KBM-7 (cell line): ENCODE results near the gene CD36.

Source experiments
- DNase-seq: peaks from one replicate; pipeline ENCODE4 v3.0.0-alpha.2; 2015
- in situ Hi-C: fragments of 300-500 bp; cut with MboI; formaldehyde crosslinking; loops from 2 replicates; pipeline ENCODE4 v1.14.3; 2020; ENCODE audit warnings: low sequenced_read_pairs, low pct_unique_long_range_greater_than_20kb, mixed read lengths

The CD36 gene

DNA sequence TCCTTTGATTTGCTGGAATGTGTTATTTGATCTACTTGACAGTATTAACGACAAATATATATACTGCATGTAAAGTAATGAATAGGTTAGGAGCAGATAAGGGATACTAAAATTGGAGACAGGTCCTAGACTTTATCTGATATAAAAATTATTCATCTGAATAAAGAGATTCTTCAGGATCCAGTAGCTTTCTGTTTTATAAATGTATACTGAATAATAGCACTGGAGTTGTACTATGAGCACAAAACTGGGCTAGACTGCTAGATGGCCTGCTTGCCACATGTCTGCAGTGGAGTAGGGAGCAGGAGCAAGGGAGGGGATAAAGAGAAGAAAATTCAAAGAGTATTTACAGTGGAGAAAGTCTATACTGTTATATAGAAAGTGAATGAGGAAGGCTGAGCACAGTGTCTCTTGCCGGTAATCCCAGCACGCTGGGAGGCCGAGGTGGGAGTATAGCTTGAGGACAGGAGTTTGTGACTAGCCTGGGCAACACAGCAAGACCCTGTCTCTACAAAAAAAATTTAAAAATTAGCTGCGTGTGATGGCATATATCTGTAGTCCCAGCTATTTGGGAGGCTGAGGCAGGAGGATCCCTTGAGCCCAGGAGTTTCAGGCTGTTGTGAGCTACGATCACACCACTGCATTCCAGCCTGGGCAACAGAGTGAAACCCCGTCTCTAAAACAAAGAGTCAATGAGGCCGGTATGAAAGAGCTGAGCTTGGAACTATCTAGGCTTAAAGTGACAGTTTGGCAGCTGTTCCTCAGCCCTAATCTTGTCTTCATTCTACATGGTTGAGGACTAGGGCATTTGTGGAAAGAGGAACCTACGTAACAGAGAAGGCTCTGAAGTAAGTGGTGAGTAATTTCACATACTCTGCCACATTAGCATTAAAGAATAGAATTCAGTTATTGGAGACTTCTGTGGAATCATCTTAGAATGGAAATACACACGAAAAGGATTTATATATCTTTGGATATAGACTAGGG, 41.8 kb downstream of the CD36 start:
- peak; percentile 29 for DNase-seq
- in situ Hi-C loops = no loop called here

DNA sequence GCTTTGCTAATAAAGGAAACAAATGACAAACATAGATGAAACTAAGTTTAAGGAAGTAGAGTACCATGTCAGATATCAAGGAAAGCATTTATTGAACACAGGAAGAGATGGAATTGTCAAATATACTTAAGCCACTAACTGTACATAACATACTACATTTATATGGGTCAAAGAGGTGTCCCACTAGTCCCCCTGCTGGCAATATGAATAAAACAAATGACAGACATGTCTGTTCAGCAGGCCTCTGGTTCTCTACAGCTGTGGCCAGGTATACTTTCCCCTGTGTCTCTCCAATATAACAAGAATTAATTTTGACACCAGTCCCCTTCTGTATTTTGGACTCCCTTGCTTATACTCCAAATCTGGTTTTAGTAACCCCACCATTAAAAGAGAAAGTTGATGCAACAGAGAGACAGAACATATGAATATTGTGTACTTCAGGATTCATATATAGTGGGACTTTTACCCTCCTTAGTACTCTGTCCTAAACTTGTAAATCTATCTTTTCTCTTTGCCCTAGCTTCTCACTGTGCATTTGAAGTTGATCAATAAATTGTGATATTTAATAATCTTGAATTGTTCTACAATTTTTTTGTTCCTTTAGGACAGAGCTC, 42.9 kb downstream of the CD36 start:
- in situ Hi-C loops = no loop called here
- peak; percentile 41 for DNase-seq

DNA sequence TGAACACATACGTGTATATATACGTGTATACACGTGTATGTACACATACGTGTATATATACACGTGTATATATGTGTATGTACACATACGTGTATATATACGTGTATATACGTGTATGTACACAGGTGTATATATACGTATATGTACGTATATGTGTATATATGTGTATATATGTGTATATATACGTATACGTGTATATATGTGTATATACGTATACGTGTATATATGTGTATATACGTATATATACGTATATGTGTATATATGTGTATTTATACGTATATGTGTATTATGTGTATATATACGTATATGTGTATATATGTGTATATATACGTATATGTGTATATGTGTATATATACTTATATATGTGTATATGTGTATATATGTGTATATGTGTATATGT, 44.3 kb downstream of the CD36 start:
- no peak for DNase-seq
- in situ Hi-C loops = no loop called here

DNA sequence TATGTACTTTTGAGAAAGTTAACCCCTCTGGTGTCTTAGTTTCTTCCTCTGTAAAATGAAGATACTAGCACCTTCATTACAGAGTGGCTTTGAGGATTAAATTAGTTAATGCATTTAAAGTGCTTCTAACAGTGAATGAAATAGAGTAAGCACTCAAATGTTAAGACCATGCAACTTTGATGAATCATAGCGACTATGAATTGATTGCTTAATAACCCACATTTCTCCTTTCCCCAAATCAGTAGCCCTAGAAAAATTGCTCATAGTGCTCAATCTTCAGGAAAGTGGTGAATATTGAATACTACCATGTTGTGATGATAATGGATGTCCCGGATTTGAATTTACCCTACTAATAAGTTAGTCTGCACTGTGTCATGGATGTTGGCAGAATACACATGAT, 48.1 kb downstream of the CD36 start:
- DNase-seq = no peak
- in situ Hi-C loops = no loop called here

DNA sequence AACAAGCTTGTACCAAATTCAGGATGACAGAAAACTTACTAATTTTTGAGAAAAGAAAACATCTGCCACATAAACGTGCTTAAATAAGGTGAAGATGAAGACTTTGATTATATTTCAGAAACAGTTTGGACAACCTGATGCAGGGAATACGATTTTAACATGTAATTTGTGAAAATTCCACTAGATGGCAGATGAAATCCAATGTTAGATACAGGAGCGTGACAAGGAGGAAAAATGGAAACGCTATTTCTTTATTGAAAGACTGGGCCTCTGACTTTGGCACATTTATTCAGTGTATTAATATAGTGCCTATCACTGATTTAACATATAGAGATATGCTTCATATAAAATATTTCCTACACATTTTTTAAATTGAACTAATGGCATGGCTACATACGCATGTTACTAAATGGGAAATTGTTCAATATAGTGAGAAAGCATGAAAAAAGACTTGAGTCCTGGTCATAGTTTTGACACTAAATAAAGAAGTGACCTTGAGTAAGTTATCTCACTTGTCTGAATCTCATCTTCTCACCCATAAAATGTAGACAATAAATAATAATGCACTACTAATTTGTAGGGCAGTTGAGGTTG, 60.7 kb downstream of the CD36 start:
- peak; percentile 64 for DNase-seq
- in situ Hi-C loops = no loop called here

DNA sequence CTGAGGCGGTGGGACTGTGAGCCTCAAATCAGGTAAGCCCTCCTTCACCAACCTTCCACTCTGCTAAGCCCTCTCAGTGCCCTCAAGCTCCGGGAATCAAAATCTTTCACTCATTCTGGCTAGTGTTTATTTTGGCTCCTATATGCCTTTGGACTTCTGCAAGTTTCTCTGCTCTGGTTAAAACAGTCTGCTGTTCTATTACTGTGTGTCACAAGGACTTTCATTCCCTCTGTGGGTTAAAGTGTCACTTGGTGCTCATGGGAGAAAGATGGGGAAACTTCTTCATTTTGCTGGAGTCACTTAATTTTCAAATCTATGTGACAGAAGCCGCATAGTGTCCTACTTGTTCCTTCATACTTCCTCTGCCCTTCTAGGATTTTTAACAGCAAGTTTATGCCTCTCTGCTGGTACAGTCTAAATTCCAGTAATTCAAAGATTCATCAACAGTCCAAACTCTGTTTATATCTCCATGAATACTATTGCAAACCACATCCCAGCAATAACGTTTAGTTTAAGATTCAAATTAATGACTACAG, 61.3 kb downstream of the CD36 start:
- in situ Hi-C loops = loop anchor here (25.0 kb wide), 1 partner anchor 763 kb away; no protein-coding TSS in a partner anchor
- DNase-seq = no peak

DNA sequence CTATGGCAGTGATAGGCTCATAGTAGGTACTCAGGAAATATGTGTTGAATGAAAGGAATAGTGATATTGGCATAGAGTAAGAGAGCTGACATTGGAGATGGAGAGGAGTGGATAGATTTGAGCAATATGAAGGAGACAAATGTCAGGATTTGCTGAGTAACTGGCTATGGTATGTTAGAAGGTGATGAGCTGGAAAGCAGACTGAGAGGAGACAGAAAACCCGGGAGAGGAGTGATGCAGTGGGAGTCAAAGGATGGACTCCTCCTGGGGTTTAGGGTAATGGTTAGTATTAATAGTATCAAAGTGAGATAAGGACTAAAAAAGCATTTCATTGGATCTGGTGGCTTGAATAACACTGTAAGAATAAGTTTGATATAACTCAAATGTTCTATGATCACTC, 64.8 kb downstream of the CD36 start:
- no peak for DNase-seq
- in situ Hi-C loops = loop anchor here (25.0 kb wide), 1 partner anchor 759 kb away; no protein-coding TSS in a partner anchor

DNA sequence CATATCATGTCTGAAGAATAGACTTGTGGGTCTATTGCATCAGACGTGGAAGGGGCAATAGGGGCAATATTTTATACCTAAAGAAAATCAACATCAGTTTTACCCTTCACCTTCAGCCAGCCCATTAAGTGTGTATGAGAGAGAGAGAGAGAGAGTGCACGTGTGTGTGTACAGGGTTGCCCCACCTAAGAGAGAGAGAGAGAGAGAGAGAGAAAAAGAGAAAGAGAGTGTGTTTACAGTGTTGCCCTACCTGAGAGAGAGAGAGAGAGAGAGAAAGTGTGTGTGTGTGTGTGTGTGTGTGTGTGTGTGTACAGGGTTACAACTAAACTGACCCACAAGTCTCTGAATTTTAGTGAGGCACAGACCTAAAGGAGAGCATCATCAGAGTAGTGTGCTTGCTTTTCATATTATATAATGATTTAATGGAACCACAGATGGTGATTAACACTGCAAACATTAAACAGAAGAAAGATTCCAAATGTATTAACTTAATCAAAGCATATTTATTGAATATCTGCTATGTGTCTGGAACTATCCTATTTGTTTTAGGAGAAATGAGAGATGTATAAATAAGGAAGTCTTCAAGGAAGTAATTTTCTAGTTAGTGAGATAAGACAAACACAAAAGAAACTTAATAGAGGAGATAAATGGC, 66.8 kb downstream of the CD36 start:
- no peak for DNase-seq
- in situ Hi-C loops = loop anchor here (25.0 kb wide), 1 partner anchor 757 kb away; no protein-coding TSS in a partner anchor

DNA sequence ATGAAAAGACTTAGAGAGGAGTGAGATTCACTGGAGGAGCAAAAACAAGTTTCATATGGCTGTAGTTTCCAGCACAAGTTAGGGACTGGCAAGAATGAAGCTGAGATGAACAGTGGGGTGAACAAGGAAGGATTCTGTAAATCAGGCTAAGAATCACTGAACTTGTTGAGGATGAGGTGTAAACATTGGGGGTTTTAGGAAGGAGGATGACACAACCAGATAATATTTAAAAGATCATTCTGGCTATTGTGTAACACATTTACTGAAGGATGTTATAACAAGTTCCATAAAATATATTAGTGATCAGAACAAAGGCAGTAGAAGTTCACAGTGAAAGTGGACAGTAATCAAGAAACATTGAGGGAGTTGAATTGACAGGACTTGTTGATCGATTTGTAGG, 68.9 kb downstream of the CD36 start:
- DNase-seq = no peak
- in situ Hi-C loops = loop anchor here (25.0 kb wide), 1 partner anchor 755 kb away; no protein-coding TSS in a partner anchor

DNA sequence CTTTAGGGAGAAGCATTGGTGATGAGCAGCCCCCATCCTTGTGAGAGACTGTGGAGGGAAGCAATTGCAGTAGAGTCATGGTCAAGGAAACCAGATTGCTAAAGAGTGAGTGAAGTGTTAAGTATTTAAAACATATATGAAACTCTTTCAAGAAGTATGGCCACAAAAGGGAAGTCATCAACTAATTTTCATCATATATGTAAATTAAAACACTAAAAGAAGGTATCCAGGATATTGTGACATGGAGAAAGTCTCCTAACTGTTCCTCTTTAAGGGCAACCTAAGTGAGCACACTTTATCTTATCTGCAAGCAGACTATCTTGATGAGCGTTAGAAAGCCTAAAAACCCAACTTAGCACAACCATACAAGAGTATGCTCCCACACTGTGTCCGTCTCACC, 69.7 kb downstream of the CD36 start:
- DNase-seq = no peak

DNA sequence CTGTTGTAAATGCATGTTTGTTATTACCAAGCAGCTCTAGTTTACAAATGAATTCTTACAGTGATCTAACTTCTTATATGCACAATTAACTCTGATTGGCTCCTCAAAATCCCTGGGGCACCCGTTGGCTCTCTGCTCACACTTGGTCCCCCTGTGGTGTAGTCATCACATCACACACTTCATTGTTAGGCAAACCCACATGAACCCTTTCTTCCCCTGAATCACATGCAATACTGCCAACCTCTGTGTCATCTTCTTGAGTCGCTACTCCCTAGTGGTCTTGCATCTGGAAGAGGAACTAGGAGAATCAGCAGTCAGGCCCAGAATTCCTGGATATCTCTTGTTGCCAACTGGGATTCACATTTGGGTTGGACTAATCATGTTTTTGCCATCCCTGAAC, 73.1 kb downstream of the CD36 start:
- no peak for DNase-seq
- in situ Hi-C loops = loop anchor here (25.0 kb wide), 1 partner anchor 751 kb away; no protein-coding TSS in a partner anchor

More for the DNA sequence above, 69.7 kb downstream of the CD36 start:
- in situ Hi-C loops = loop anchor here (25.0 kb wide), 1 partner anchor 754 kb away; no protein-coding TSS in a partner anchor

DNA sequence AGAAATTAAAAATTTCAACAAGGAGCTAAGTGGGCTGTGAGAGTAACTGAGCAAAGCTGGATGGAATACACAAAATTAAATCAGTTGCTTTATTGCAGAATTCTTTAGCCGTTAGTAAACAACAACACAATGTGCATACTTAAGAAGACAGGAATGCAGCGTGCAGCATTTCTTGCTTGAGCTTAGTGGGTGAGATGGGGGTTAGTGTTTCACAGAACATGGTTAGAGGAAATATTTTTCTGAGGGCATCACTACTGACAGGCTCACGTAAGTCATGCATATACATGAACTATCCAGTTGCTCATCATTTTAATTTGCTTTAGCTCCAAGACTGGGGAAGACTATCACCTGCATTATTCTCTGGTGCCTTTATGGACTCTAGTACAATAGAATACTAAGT, 80.8 kb downstream of the CD36 start:
- in situ Hi-C loops = loop anchor here (25.0 kb wide), 1 partner anchor 743 kb away; no protein-coding TSS in a partner anchor
- no peak for DNase-seq

DNA sequence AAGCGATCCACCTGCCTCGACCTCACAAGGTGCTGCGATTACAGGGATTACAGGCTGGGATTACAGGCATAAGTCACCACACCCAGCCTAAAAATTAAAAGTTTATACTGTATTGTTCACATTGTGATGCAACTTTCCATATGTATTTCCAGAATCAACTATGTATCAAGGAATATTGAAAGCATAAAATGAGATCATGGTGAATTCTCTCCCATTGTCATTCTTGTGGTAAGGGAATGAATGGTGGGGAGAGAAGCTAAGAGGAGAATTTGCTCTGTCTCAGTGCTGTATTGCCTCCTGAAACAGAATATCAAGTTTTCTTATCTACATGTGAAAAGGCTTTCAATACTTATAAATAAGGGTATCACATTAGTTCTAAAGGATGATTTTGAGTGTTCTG, 81.7 kb downstream of the CD36 start:
- in situ Hi-C loops = loop anchor here (25.0 kb wide), 1 partner anchor 742 kb away; no protein-coding TSS in a partner anchor
- DNase-seq = no peak

DNA sequence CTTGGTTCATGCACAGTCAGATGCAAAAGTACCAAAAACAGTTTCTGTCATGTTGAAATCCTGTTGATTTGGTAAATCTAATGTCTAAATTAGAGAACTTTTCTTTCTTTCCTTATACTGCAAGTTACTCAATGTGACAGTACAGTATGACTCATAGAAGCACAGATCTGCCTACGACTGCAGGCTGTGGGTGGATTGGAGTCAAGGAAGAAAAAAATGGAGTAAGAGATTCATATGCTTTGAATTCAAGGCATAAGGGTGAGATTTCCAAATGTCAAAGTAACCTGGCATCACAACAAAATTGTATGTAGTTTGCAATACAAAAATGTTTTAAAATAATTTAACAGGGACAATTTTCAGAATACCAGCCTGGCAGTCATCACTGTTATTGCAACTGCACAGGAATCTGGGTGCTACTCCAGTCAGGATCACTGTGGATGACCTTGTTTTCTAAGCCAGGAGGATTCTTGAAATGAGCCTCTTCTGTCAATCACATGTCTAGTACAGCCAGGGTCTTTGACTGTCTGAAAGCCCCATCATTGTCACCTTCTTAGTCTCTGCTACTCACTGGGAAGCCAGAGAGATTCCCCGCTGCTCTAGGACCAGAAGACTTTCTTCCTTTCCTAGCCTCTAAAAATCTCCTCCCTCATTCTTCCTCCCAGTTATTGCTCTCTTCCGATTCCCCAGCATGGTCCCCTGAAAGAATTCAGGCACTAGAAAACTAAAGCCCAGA, 83.6 kb downstream of the CD36 start:
- in situ Hi-C loops = loop anchor here (25.0 kb wide), 1 partner anchor 740 kb away; no protein-coding TSS in a partner anchor
- no peak for DNase-seq

DNA sequence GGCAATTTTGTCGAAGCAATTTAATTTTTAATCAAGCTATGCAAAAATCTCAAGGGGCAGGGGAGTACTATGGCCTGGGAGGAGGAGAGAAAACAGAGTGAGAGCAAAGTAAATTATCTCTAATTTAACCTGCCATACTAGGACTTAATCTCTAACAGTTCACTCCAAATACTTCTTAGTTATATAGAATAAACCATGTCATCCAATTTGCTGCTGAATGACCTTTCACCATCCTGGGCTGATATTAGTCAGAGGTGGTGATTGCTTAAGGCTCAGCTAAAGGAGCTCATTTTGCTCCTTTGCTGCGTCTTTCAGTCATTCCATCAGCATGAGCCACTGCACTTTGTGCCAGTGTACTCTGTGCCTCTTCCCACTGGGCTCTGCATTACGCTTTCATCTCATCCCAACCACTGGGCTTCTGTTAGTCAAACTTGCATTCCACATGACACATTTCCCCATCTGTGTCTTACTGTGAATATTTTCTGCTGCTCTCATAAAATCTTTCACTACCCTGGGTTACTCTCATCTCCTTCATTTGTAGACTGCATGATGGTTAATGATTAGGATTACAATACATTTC, 84.3 kb downstream of the CD36 start:
- DNase-seq = no peak
- in situ Hi-C loops = loop anchor here (25.0 kb wide), 1 partner anchor 740 kb away; no protein-coding TSS in a partner anchor

DNA sequence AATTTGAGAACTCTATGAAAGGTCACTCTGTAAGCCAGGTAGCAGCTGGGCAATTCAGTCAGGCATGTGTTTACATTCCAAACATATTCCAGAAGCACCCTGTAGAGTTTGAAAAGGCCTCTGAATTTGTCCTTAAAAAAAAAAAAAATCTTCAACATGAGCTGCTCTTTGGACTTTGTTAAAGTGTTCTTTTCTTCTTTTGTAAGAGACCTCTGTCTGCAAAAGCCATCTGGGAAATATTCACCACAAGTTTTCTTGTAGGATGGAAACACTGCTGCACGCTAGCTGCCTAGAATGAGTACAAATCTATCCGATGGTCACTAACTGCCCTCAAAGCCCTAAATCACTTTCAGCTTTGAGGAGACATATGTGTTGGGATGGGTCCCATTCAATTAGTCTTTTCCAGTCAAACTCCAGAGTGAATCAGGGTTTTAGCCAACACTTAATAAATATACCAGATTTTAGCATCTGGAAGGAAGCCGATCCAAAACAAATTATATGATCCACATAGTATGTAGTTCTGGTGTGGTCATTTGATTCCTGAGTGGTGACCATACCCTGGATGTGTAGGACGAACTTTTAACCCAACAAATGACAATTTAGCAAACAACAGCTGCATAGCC, 85.9 kb downstream of the CD36 start:
- in situ Hi-C loops = loop anchor here (25.0 kb wide), 1 partner anchor 738 kb away; no protein-coding TSS in a partner anchor
- DNase-seq = no peak

DNA sequence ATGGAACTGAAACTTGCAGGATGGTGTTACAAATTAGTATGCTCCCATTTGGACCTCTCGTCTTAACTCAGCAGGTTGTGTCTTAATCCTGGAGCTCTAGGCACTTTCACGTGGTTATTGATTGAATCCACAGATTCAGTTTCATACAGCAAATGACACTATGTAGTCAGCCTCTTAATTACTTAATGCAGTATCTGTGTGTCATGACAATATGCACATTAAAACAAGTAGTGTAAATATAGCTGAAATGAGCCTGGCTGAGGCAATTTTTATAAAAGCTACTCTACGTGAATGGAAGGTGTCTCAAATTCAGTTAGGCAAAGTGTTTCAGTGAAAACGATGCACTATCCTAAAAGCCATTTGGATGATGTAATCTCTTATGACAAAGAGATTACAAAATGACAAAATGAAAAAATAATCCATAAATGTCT, 86.8 kb downstream of the CD36 start:
- in situ Hi-C loops = no loop called here
- no peak for DNase-seq
